Skin of body (tissue), 2 donors: ENCODE data around the gene ZBTB17. TPM values are rescaled to one million over a fixed set of nuclear protein-coding genes. Genes with fewer than 3 reads are reported as not detected.
A peak's percentile ranks its signal among the peaks of the same experiment; 100 is the strongest.
"Not testable (repeated sequence)": the region's sequence is repeated elsewhere in the genome, so short reads cannot be mapped to it uniquely, and the experiment has no call there.

Experiments
- DNase-seq: peaks from one replicate; lab custom pipeline; 2025; lab: John Stamatoyannopoulos, UW
- total RNA-seq: library from RNA; depleted of rRNA; stranded (reverse); fragments of >200 nt; gene quantifications from one replicate; pipeline ENCODE4 v1.2.3, GENCODE V29; 2014

Gene ZBTB17
- total RNA-seq, 1 donor from 2014 or later, result 17.6 TPM

DNA sequence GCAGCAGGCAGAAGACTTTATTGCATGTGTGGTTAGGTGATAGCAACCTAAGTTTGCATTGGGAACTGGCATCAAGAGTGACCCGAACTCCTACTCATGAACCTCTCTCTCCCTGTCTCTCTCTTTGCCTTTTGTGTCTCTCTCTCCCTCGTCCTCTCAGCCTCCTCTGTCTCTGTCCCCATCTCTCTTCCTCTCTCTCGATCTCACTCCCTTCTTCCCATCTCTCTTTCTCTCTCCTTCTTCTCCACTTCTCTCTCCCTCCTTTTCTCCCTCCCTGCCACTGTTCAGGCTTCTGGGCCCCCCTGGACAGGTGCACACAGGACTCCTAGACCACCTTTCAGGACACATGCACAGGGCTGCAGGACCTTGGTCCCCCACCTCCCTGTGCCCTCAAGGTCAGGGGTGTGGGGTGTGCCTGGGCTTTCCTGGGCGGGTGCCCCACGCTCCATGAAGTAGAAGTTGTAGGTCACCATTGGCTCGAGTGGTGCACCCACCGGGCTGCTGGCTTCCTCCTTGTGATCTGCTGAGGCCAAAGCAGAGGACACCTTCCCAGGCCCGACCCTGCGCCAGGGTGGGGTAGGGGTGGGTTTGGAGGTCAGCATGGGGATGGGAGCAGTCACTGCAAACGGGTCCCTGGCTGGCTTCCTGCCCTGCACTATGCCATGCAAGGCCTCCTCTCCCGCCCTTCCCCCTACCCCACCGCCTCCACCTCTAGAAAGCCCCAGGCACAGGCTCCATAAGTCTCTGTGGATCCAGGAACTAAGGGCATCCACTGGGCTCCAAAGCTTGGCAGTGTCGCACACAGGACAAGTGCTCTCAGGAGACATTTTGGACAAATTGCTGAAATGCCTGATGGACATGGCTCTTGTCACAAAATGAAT, 13.2 kb upstream of the ZBTB17 start:
- no peak for DNase-seq

DNA sequence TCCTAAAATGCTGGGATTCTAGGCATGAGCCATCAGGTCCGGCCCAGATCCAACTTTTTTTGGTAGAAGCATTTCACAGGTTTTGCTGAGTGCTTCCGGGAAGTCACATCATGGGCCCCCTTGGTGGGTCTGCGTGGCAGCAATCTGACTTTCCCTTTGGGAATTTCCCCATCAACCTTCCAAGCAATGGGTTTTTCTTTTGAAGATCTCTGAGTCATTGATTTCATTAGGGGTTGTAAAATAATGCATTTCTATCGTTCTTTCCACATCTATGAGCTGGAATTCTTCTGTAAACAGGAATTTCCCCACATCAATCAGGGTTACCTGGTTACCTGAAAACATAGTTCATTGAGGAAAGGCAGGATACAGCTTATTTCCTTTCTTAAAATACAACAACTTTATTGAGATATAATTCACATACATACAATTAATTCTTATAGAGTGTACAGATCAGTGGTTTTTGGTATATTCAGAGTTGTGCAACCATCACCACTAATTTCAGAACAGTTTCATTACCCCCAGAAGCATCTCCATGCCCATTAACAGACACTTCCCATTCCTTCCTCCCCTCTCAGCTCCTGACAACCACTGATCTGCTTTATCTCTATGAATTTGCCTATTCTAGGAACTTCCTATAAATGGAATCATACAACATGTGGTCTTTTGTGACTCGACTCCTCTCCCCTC, 9.9 kb upstream of the ZBTB17 start:
- DNase-seq, result no peak

GRCh38 chr1:15983275-15983674, 7.4 kb upstream of the ZBTB17 start:
- DNase-seq, result no peak

DNA sequence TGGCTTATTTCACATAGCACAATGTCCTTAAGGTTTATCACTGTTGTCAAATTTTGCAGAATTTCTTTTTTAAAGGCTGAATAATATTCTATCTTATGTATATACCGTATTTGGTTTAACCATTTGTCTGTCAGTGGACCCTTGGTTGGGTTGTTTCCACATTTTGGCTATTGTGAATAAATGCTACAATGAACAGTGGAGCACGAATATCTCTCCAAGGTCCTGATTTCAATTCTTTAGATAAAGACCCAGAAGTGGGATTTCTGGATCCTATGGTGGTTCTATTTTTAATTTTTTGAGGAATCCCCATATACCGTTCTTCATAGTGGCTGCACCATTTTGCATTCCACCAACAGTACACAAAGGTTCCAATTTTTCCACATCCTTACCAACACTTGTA, 5.8 kb upstream of the ZBTB17 start:
- no peak for DNase-seq

- not testable (repeated sequence) for DNase-seq
These were observed 2.0 kb upstream of the ZBTB17 start for GRCh38 chr1:15977947-15978346.

GRCh38 chr1:15975358-15975804, 520 bp downstream of the ZBTB17 start:
- no peak for DNase-seq

GRCh38 chr1:15974855-15975254, 1.0 kb downstream of the ZBTB17 start:
- DNase-seq, result no peak

GRCh38 chr1:15973772-15974171, 2.1 kb downstream of the ZBTB17 start:
- no peak for DNase-seq

DNA sequence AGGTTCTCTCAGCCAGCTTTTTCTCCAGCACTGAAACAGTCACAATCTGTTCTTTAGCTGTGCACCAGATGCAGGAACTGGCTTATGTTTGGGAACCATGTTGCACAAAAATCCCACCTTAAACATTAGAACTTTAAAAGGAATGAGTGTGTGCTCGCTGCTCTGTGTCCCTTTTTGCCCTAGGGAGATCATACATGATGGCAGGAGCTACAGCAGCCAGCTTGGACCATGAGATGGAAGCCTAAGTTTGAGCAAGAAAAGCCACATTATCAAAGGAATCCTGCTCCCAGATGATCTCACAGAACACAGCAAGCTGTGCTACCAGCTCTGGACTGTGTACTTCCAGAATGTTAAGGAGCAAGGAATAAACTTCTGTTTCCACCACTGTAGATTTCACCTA, 3.5 kb downstream of the ZBTB17 start:
- DNase-seq, result no peak

GRCh38 chr1:15970911-15971310, 5.0 kb downstream of the ZBTB17 start:
- DNase-seq, result no peak

- DNase-seq, result no peak
These were observed 6.5 kb downstream of the ZBTB17 start for GRCh38 chr1:15969321-15969880.

DNA sequence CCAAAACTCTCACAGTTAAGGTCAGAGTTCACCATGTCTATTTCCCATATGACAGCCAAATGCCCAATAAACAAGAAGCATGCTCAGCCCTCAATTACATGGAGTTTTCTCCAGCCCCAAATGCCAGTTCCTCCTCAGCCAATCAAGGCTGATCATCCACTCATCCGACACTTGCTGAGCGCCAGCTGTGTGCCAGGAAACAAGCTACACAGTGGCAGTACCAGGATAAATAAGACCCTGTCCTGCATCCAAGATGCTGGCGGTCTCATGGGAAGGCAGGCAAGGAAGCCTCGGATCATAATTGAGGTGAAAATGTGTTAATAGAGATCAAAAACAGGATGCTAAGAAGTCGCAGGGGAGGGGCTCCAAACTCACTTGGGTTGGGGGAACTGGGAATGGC, 7.7 kb downstream of the ZBTB17 start:
- no peak for DNase-seq

- no peak for DNase-seq
These were observed 9.0 kb downstream of the ZBTB17 start for GRCh38 chr1:15966956-15967344.

- DNase-seq, result no peak
These were observed 9.6 kb downstream of the ZBTB17 start for GRCh38 chr1:15966081-15966955.

DNA sequence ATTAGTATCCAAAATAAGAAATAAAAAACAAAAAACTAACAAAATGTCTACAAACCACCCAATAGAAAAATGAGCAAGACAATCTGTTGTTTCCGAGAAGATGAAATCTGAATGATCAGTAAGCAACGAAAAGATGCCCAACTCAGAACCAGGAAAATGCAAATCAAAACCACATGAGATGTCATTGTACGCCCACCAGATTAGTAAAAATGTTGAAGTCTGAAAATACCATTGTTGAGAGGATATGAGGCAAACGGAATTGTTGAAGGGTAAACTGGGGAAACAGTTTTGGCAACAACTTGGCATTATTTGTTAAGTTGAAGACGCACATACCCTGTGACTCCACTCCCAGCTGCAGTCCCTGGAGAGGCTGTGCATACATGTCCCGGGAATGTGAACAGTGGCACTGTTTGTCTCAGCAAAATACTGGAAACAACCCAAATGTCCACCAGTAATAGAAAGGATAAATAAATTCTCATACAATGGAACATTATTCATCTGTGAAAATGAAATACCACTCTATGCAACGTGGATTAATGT, 10.6 kb downstream of the ZBTB17 start:
- DNase-seq, result peak; percentile 57

DNA sequence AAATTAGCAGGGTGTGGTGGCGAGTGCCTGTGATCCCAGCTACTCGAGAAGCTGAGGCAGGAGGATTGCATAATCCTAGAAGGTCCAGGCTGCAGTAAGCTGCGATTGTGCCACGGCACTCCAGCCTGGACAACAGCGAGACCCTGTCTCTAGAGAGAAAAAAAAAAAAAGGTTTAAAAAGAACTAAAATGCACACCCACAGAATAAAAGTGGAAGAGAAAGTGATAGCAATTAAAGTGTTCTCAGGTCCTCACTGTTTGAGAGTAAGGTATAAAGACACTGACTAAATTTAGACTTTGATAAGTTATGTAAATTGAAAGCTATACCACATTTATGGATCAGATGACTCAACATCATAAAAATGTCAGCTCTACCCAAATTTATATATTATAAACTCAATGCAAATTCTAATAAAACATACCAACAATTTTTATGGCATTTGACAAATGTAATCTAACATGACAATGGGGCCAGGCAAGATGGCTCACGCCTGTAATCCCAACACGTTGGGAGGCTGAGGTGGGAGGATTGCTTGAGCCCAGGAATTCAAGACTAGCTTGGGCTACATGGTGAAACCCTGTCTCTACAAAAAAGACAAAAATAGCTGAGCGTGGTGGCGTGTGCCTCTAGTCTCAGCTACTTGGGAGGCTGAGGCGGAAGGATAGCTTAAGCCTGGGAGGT, 11.8 kb downstream of the ZBTB17 start:
- no peak for DNase-seq

- DNase-seq, result no peak
These were observed 12.4 kb downstream of the ZBTB17 start for GRCh38 chr1:15963363-15963967.

- DNase-seq, result no peak
These were observed 13.1 kb downstream of the ZBTB17 start for GRCh38 chr1:15962671-15963362.

- DNase-seq, result no peak
These were observed 13.7 kb downstream of the ZBTB17 start for GRCh38 chr1:15962176-15962575.

DNA sequence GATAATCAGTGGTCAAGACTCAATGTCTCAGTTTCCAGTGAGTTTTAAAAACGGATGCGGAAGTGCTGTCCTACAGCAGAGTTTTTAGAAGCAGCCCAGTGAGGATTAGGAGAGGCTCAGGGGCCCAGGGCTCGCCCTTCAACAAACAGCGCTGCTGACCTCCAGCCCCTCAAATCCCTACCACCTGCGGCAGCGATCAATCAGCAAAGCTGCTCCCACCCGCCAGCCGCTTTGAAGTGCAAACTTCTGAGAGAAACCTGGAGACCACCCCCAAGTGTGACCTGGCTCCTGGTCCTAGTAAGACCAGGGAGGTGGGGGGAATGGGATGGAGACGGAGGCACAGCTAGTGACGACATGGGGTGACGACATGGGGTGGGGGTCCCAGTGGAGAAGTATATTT, 14.4 kb downstream of the ZBTB17 start:
- DNase-seq, result no peak
